Keratinocyte (primary cell): ENCODE measurements around the gene ADM5.

ENCODE experiments used
- EZH2 ChIP-seq: IDR thresholded peaks from one replicate; pipeline ENCODE4 v1.6.1; 2012; ENCODE audit warnings: inconsistent platforms, mild to moderate bottlenecking, low read length, moderate library complexity
- TF ChIP-seq, protein P1 (sequence below), 3 experiments: IDR thresholded peaks in 1 of 3; conservative IDR thresholded peaks in 1 of 3; optimal IDR thresholded peaks in 1 of 3; 2 replicates in 2 of 3; 3 replicates in 1 of 3; pipeline versions ENCODE3 to v1.5.1; 2011; ENCODE audit warnings: low read length in 3 of 3, mild to moderate bottlenecking in 3 of 3, moderate library complexity in 2 of 3, control low read depth in 1 of 3, inconsistent platforms in 1 of 3; ENCODE audit not compliant: insufficient read depth in 2 of 3; ENCODE audit errors: extremely low read depth in 1 of 3

DNA sequence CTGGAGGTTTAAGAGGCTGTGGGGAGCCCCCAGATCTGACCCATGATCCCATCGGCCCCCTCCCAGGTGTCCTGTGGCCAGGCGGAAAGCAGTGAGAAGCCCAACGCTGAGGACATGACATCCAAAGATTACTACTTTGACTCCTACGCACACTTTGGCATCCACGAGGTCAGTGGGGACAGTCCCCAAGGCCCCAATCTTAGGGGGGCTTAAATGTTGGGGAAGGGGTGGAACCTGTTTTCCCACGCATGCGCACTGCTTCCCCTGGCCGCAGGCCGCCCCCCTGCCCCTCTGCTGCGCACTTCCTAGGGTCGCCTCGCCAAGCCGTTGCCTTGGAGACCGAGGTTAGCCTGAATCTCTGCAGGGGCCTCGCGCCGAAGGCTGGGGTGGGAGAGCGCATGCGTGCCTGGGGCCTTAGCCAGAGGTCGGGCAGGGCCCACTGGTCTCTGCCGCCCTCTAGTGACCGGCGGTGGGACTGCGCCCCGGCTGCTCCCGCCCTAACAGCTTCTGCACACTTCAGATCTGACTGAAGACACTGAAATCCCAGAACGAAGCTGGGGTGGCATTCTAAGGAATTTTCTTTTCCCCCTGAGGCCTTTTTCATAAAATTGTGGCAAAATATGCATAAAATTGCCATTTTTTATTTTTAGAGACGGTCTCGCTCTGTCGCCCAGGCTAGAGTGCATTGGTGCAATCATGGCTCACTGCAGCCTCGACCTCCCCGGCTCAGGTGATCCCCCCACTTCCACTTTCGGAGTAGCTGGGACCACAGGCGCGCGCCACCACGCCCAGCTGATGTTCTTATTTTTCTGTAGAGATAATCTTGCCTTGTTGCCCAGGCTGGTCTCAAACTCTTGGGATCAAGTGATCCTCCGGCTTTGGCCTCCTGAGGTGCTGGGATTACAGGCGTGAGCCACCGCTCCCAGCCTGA is 8.7 kb upstream of the ADM5 start:
- TF ChIP-seq, protein P1, sequence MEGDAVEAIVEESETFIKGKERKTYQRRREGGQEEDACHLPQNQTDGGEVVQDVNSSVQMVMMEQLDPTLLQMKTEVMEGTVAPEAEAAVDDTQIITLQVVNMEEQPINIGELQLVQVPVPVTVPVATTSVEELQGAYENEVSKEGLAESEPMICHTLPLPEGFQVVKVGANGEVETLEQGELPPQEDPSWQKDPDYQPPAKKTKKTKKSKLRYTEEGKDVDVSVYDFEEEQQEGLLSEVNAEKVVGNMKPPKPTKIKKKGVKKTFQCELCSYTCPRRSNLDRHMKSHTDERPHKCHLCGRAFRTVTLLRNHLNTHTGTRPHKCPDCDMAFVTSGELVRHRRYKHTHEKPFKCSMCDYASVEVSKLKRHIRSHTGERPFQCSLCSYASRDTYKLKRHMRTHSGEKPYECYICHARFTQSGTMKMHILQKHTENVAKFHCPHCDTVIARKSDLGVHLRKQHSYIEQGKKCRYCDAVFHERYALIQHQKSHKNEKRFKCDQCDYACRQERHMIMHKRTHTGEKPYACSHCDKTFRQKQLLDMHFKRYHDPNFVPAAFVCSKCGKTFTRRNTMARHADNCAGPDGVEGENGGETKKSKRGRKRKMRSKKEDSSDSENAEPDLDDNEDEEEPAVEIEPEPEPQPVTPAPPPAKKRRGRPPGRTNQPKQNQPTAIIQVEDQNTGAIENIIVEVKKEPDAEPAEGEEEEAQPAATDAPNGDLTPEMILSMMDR (optimal IDR thresholded peaks at IDR 0.05 in 1 of 3, IDR thresholded peaks at IDR 0.05 in 1 of 3, conservative IDR thresholded peaks at IDR 0.05 in 1 of 3; ENCODE audit: extremely low read depth in 1 of 3, insufficient read depth in 2 of 3, low read length in 3 of 3) = peak; percentile 97 to 100 (median 98)
- TF ChIP-seq EZH2 = no peak
